Fibroblast of lung (primary cell): ENCODE measurements around the gene SFTPA2. TPM values are rescaled to one million over a fixed set of nuclear protein-coding genes. Genes with fewer than 3 reads are reported as not detected.
"Not testable (repeated sequence)": the region's sequence is repeated elsewhere in the genome, so short reads cannot be mapped to it uniquely, and the experiment has no call there.

Experiments
- DNase-seq, 2 donors: peaks; one replicate each; pipeline versions ENCODE4 v3.0.0 to v3.0.0-alpha.2; 2010; ENCODE audit warnings: low read depth in 2 of 2
- H2AFZ ChIP-seq: 2 replicates; pipeline ENCODE4 v1.5.1; 2012; ENCODE audit warnings: low read length, control low read depth, inconsistent platforms
- H3K27ac ChIP-seq: 2 replicates; pipeline ENCODE4 v1.5.1; 2011; ENCODE audit warnings: low read length, control low read depth; ENCODE audit not compliant: insufficient read depth
- H3K27me3 ChIP-seq: 2 replicates; pipeline ENCODE4 v1.5.1; 2011; ENCODE audit warnings: mild to moderate bottlenecking, low read length; ENCODE audit not compliant: control insufficient read depth, insufficient read depth
- H3K36me3 ChIP-seq: 2 replicates; pipeline ENCODE4 v1.5.1; 2011; ENCODE audit warnings: low read length; ENCODE audit not compliant: control insufficient read depth, insufficient read depth
- H3K4me1 ChIP-seq: 2 replicates; pipeline ENCODE4 v1.5.1; 2011; ENCODE audit warnings: low read length; ENCODE audit not compliant: control insufficient read depth, insufficient read depth; ENCODE audit errors: extremely low read depth
- H3K4me2 ChIP-seq: 2 replicates; pipeline ENCODE4 v1.5.1; 2011; ENCODE audit warnings: low read length, control low read depth; ENCODE audit not compliant: insufficient read depth; ENCODE audit errors: extremely low read depth
- H3K4me3 ChIP-seq, 4 experiments: fragments of 200-600 bp in 1 of 4; sonication (generic) in 1 of 4; replicated peaks in 1 of 4; 2 replicates each; pipeline ENCODE4 v1.5.1; 2011 to 2016; ENCODE audit warnings: low read length in 4 of 4, low read depth in 3 of 4, mild to moderate bottlenecking in 3 of 4, control low read depth in 2 of 4, inconsistent platforms in 1 of 4, mixed read lengths in 1 of 4; ENCODE audit not compliant: insufficient read depth in 1 of 4; ENCODE audit errors: control extremely low read depth in 1 of 4
- H3K79me2 ChIP-seq: 2 replicates; pipeline ENCODE4 v1.5.1; 2012; ENCODE audit warnings: mild to moderate bottlenecking, low read length, inconsistent platforms; ENCODE audit not compliant: control insufficient read depth, insufficient read depth
- H3K9ac ChIP-seq: 2 replicates; pipeline ENCODE4 v1.5.1; 2011; ENCODE audit warnings: mild to moderate bottlenecking, low read length, control low read depth; ENCODE audit not compliant: insufficient read depth
- H3K9me3 ChIP-seq: 2 replicates; pipeline ENCODE4 v1.5.1; 2012; ENCODE audit warnings: low read depth, low read length; ENCODE audit not compliant: control insufficient read depth, insufficient read depth
- H4K20me1 ChIP-seq: 2 replicates; pipeline ENCODE4 v1.5.1; 2011; ENCODE audit warnings: low read length; ENCODE audit not compliant: control insufficient read depth, insufficient read depth; ENCODE audit errors: extremely low read depth
- CTCF ChIP-seq, 2 donors: IDR thresholded peaks in 1 of 2; conservative IDR thresholded peaks in 1 of 2; 1 replicate in 1 of 2; 2 replicates in 1 of 2; pipeline ENCODE4 v1.5.1; 2011 to 2012; ENCODE audit warnings: low read length in 2 of 2, control low read depth in 1 of 2, inconsistent platforms in 1 of 2, low read depth in 1 of 2, mild to moderate bottlenecking in 1 of 2
- EZH2 ChIP-seq: IDR thresholded peaks from 2 replicates; pipeline ENCODE4 v1.5.1; 2012; ENCODE audit warnings: low read length, control low read depth, mild to moderate bottlenecking; ENCODE audit errors: missing control alignments
- polyA plus RNA-seq, 2 donors: library from polyadenylated mRNA; depleted of rRNA in 1 of 2; stranded (reverse) in 1 of 2; unstranded in 1 of 2; fragments of >200 nt; gene quantifications; 2 replicates each; pipeline ENCODE4 v1.2.1, GENCODE V29; 2011 to 2012; ENCODE audit warnings: missing spikeins in 1 of 2
- total RNA-seq: library from RNA; depleted of rRNA; stranded (reverse); fragments of >200 nt; gene quantifications from 2 replicates; pipeline ENCODE4 v1.2.1, GENCODE V29; 2014

SFTPA2 gene
- total and polyA plus RNA-seq, 2 donors (not counting 1 experiment from before 2014, with no cell fraction given), result not detected

GRCh38 chr10:79581044-79581443 is 20.8 kb upstream of the SFTPA2 start:
- Histone ChIP-seq H3K27ac (no peak overlapping the region), H3K79me2 (no peaks in the 10 kb centered on the region), H3K4me2 (no peak overlapping the region), H3K27me3 (no peaks in the 10 kb centered on the region), H3K4me3 (no peak overlapping the region), H3K4me1 (no peaks in the 10 kb centered on the region), H2AFZ (no peak overlapping the region), H3K9me3 (no peaks in the 10 kb centered on the region), H3K9ac (no peak overlapping the region), H4K20me1 (no peaks in the 10 kb centered on the region), H3K36me3 (no peaks in the 10 kb centered on the region)
- no peak for DNase-seq
- TF ChIP-seq CTCF (conservative IDR thresholded peaks at IDR 0.05 in 1 of 2, IDR thresholded peaks at IDR 0.05 in 1 of 2; ENCODE audit: low read depth in 1 of 2, low read length in 2 of 2) (no peak), EZH2 (no peak)

- Histone ChIP-seq H3K4me1 (no peaks in the 10 kb centered on the region), H3K27me3 (no peaks in the 10 kb centered on the region), H3K27ac (no peak overlapping the region), H2AFZ (no peak overlapping the region), H4K20me1 (no peaks in the 10 kb centered on the region), H3K4me2 (no peak overlapping the region), H3K79me2 (no peaks in the 10 kb centered on the region), H3K4me3 (no peak overlapping the region), H3K9ac (no peak overlapping the region), H3K36me3 (no peaks in the 10 kb centered on the region), H3K9me3 (no peaks in the 10 kb centered on the region)
- TF ChIP-seq EZH2 (no peak), CTCF (conservative IDR thresholded peaks at IDR 0.05 in 1 of 2, IDR thresholded peaks at IDR 0.05 in 1 of 2; ENCODE audit: low read depth in 1 of 2, low read length in 2 of 2) (no peak)
- no peak for DNase-seq
Measured at GRCh38 chr10:79579361-79579760, 19.2 kb upstream of the SFTPA2 start.

- not testable (repeated sequence) for H3K4me3 ChIP-seq, H3K27me3 ChIP-seq, H3K27ac ChIP-seq, H3K9me3 ChIP-seq, DNase-seq, H4K20me1 ChIP-seq, H3K79me2 ChIP-seq, H3K9ac ChIP-seq, H3K4me1 ChIP-seq, H3K4me2 ChIP-seq, H3K36me3 ChIP-seq, H2AFZ ChIP-seq
Measured at GRCh38 chr10:79570624-79571023, 10.4 kb upstream of the SFTPA2 start.
